B cell (primary cell): ENCODE results near the gene RPS6KA4.

Experiments
- CTCF ChIP-seq: fragments of 200-600 bp; IDR thresholded peaks from one replicate; pipeline ENCODE4 v1.8.0; 2022; ENCODE audit warnings: antibody characterized with exemption, mild to moderate bottlenecking
- EZH2 ChIP-seq: IDR thresholded peaks from 2 replicates; pipeline ENCODE4 v1.6.1; 2012; ENCODE audit warnings: borderline replicate concordance, low read depth, mild to moderate bottlenecking, moderate library complexity, low read length; ENCODE audit not compliant: insufficient read depth, poor library complexity, severe bottlenecking

GRCh38 chr11:64322925-64323260 is 36.1 kb upstream of the RPS6KA4 start:
- TF ChIP-seq CTCF = no peak
- TF ChIP-seq EZH2 = no peak
